HL-60 (cell line): ENCODE data around the gene RAB1B.

ENCODE experiments used
- CTCF ChIP-seq: IDR thresholded peaks from one replicate; pipeline ENCODE4 v1.5.1; 2011; ENCODE audit warnings: low read length, control low read depth, inconsistent platforms; ENCODE audit not compliant: insufficient read depth
- POLR2AphosphoS5 ChIP-seq: IDR thresholded peaks from 2 replicates; pipeline ENCODE4 v1.6.1; 2012; ENCODE audit warnings: low read depth
- REST ChIP-seq: IDR thresholded peaks from 2 replicates; pipeline ENCODE4 v1.6.1; 2012; ENCODE audit warnings: low read depth; ENCODE audit not compliant: insufficient replicate concordance
- SPI1 ChIP-seq: IDR thresholded peaks from 2 replicates; pipeline ENCODE4 v1.6.1; 2012; ENCODE audit warnings: low read depth, mild to moderate bottlenecking, borderline replicate concordance

GRCh38 chr11:66259225-66259624 lies 9.2 kb upstream of the RAB1B start:
- TF ChIP-seq CTCF: no peak
- TF ChIP-seq REST: no peak
- TF ChIP-seq SPI1: no peak
- TF ChIP-seq POLR2AphosphoS5: no peak
